WTC11 (cell line): ENCODE data around the gene ZFP36L2.

Experiments used
- CTCF ChIP-seq: fragments of 200-600 bp; IDR thresholded peaks from 2 replicates; pipeline ENCODE4 v1.8.0; 2022; ENCODE audit warnings: antibody characterized with exemption
- JUN ChIP-seq: sonication (generic); formaldehyde crosslinking; IDR thresholded peaks from 2 replicates; pipeline ENCODE4 v1.8.0; 2023; ENCODE audit warnings: mild to moderate bottlenecking, missing genetic modification reagents
- MAX ChIP-seq: sonication (generic); formaldehyde crosslinking; IDR thresholded peaks from 2 replicates; pipeline ENCODE4 v1.8.0; 2022; ENCODE audit warnings: mild to moderate bottlenecking, missing genetic modification reagents
- NR3C1 ChIP-seq: sonication (generic); formaldehyde crosslinking; conservative IDR thresholded peaks from 2 replicates; pipeline ENCODE4 v1.8.1; 2023; ENCODE audit warnings: low read depth, mild to moderate bottlenecking, missing genetic modification reagents
- ZNF425 ChIP-seq: fragments of 250-450 bp; sonication (Bioruptor Pico); conservative IDR thresholded peaks from 2 replicates; pipeline ENCODE4 v1.9.0; 2021; ENCODE audit warnings: mild to moderate bottlenecking
- ZNF512 ChIP-seq: sonication (generic); formaldehyde crosslinking; IDR thresholded peaks from 2 replicates; pipeline ENCODE4 v1.8.1; 2022; ENCODE audit warnings: missing genetic modification reagents, borderline replicate concordance
- TF ChIP-seq, protein P1 (sequence below): fragments of 250-450 bp; sonication (Bioruptor Pico); IDR thresholded peaks from 2 replicates; pipeline ENCODE4 v1.9.0; 2021; ENCODE audit warnings: moderate library complexity, mild to moderate bottlenecking, inconsistent platforms, borderline replicate concordance
- TF ChIP-seq, protein P2 (sequence below): sonication (generic); formaldehyde crosslinking; IDR thresholded peaks from 2 replicates; pipeline ENCODE4 v1.8.0; 2022; ENCODE audit warnings: missing genetic modification reagents

- no peak for TF ChIP-seq NR3C1 (CRISPR knock-in tag)
- TF ChIP-seq JUN (CRISPR knock-in tag): no peak
- no peak for TF ChIP-seq CTCF
- TF ChIP-seq MAX (CRISPR knock-in tag): no peak
- TF ChIP-seq, protein P1, sequence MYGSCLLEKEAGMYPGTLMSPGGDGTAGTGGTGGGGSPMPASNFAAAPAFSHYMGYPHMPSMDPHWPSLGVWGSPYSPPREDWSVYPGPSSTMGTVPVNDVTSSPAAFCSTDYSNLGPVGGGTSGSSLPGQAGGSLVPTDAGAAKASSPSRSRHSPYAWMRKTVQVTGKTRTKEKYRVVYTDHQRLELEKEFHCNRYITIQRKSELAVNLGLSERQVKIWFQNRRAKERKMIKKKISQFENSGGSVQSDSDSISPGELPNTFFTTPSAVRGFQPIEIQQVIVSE (CRISPR knock-in tag): no peak
- TF ChIP-seq, protein P2, sequence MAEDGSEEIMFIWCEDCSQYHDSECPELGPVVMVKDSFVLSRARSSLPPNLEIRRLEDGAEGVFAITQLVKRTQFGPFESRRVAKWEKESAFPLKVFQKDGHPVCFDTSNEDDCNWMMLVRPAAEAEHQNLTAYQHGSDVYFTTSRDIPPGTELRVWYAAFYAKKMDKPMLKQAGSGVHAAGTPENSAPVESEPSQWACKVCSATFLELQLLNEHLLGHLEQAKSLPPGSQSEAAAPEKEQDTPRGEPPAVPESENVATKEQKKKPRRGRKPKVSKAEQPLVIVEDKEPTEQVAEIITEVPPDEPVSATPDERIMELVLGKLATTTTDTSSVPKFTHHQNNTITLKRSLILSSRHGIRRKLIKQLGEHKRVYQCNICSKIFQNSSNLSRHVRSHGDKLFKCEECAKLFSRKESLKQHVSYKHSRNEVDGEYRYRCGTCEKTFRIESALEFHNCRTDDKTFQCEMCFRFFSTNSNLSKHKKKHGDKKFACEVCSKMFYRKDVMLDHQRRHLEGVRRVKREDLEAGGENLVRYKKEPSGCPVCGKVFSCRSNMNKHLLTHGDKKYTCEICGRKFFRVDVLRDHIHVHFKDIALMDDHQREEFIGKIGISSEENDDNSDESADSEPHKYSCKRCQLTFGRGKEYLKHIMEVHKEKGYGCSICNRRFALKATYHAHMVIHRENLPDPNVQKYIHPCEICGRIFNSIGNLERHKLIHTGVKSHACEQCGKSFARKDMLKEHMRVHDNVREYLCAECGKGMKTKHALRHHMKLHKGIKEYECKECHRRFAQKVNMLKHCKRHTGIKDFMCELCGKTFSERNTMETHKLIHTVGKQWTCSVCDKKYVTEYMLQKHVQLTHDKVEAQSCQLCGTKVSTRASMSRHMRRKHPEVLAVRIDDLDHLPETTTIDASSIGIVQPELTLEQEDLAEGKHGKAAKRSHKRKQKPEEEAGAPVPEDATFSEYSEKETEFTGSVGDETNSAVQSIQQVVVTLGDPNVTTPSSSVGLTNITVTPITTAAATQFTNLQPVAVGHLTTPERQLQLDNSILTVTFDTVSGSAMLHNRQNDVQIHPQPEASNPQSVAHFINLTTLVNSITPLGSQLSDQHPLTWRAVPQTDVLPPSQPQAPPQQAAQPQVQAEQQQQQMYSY (CRISPR knock-in tag): no peak
- TF ChIP-seq ZNF512 (CRISPR knock-in tag): no peak
- no peak for TF ChIP-seq ZNF425 (CRISPR knock-in tag)
These were observed 7.1 kb upstream of the ZFP36L2 start for GRCh38 chr2:43233218-43234212.
